Amniotic epithelial cell (primary cell): ENCODE data around the gene GFPT1.

ENCODE experiments used
- DNase-seq: peaks from one replicate; pipeline ENCODE4 v3.0.0-alpha.2; 2010; ENCODE audit warnings: low read depth

Gene GFPT1

GRCh38 chr2:69316550-69316949 lies 70.5 kb downstream of the GFPT1 start:
- DNase-seq = no peak

- DNase-seq = no peak
These were observed 71.8 kb downstream of the GFPT1 start for GRCh38 chr2:69315160-69315761.

DNA sequence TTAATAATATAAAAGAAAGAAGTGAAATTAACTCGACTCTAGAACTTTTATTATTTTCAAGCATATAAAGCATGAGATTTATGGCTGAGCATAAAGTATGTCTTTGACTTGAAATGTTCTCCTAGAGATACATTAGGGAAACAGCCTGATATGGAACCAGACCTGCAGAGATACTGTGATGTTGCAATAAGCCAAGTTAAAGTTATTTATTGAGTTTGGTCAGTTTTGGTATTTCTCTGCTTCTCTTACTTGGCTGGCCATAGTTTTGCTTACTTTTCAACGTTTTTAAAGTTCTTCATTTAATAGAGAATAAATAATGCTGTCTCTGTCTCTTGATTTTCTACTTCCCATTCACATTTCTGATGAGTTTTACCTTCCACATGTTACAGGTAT lies 76.0 kb downstream of the GFPT1 start:
- peak; percentile 86 for DNase-seq

- DNase-seq = no peak
These were observed 76.7 kb downstream of the GFPT1 start for GRCh38 chr2:69310111-69311023.

- peak; percentile 67 for DNase-seq
These were observed 77.5 kb downstream of the GFPT1 start for GRCh38 chr2:69309351-69310110.

DNA sequence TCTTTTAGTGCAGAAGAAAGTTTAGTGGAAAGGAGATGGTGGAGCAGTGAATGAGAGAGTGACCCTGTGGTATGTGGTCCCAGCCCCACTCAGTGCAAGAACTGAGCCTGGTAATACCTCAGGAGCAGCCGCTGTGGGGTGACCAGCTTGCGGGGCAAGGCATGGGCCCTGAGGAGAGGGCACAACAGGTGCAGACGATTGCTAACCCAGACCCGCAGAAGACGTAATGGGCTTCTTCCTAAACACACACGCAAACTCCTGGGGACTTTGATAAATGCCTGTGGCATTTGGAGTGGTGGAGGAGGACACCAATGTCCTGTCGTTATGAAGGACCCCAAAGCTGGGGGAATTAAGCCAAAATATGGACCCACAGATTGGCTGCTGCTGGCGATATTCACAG lies 78.7 kb downstream of the GFPT1 start:
- DNase-seq = no peak

GRCh38 chr2:69307579-69308064 lies 79.4 kb downstream of the GFPT1 start:
- DNase-seq = no peak

DNA sequence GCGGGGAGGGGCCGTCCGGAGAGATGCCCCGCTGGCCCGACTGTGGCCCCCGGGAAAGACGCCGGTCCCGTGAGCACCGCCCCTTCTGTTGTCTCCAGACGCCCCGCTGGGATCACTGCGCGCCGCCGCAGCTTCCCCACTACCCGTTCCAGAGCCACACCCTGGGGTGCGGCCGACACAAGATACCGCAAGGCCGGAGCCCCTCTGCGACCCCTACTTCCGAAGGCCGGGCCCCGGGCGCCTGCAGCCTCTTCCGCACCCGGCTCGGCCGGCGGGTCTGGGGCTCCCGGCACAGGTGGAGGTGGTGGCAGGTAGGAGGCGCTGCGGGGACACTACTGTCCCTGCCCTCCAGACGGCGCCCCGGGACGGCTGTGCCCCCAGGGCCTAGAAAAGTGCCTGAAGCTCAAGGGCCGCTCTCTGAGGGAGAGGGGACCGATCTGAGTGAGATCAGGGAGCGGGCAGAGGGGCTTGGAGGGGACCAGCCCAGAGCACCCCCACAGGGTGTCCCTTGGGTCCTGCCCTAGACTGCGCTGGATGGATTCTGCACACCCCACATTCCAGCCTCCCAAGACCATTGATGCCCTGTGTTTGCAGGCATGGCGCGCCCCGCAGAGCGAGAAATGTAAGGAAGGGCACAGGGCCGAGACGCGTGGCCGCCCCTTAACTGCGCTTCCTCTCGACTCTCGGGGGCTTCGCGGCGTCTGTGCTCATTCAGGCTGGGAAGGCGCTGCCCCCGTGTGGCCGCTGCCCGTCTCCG lies 80.0 kb downstream of the GFPT1 start:
- DNase-seq = peak; percentile 75

- no peak for DNase-seq
These were observed 80.6 kb downstream of the GFPT1 start for GRCh38 chr2:69306393-69306821.

DNA sequence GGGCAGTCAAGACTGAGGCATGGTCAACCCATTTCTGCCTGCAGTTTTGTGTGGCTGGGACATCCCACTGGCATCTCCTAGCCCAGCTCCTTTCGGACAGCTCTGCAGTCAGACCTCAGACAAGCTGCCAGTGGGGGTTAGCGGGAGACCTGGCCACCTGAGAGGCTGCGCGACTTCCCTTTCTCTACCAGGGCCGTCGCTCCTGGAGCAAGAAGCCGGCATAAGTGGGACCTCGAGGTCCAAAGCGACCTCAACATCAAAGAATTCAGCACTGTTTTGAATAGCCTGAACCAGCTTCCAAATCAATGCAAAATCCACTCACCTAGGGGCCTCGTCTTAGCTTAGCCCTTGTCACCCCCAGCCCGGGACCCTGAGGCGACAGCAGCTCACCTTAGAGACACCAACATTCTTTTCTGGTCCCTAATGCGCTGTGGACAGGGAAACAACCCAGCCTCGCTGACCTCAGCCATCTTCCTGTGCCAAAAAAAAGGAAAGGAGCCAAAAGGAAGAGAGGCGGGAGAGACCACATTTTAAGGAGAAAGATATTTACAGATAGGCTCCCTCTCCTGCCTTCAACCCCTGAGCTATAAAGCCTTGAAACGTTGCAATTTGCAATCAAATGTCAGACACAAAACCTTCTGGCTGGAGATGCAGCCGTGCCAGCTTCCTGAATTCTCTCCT lies 81.2 kb downstream of the GFPT1 start:
- no peak for DNase-seq

- DNase-seq = no peak
These were observed 81.9 kb downstream of the GFPT1 start for GRCh38 chr2:69305166-69305565.

DNA sequence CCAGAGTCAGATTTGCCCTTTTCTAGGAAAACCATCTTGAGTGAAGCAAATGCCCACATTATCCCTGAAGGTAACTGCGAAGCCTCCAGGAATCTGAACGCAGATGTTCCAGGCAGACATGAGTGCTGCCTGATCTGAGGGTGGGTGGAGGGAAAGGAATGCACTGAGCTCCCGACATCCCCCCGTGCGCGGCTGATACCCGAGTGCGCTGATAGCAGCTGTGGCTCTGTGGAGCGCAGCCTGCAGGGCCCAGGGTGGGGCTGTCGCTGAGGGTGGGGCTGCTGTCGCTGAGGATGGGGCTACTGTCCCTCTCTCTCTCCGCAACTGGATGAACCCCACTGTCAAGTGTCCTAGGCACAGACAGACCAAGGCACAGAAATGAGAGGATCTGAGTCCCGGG lies 82.4 kb downstream of the GFPT1 start:
- no peak for DNase-seq

DNA sequence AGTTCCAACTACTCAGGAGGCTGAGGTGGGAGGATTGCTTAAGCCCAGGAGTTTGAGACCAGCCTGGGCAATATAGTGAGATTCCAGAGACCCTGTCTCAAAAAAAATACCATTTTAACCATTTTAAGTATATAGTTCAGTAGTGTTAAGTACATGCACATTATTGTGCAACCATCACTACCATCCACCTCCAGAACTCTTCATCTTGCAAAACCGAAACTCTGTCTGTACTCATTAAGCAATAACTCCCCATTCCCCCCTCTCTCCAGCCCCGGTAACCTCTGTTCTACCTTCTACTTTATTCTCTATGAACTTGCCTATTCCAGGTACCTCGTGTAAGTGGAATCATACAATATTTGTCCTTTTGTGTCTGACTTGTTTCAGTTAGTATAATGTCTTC lies 86.4 kb downstream of the GFPT1 start:
- DNase-seq = peak; percentile 85

- no peak for DNase-seq
These were observed 87.1 kb downstream of the GFPT1 start for GRCh38 chr2:69299772-69300516.

GRCh38 chr2:69298862-69299261 lies 88.2 kb downstream of the GFPT1 start:
- DNase-seq = peak; percentile 74

DNA sequence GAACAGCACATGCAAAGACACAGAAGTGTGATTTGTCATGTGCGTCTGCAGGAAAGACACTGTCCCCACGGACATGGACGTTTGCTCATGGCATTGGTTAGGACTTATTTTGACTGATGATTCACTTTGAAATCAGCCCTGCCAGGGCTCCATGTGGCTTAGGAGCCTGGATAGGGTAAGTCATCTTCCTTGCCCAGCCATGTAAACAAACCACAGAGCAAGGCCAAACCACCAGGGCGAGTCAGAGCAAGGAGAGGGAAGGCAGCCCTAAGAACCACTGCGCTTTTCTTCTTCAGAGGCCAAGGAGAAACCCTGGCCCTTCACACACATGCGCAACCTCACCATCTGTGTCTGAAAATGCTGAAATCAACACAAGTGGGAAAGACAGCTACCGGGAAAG lies 88.8 kb downstream of the GFPT1 start:
- peak; percentile 97 for DNase-seq

- no peak for DNase-seq
These were observed 89.8 kb downstream of the GFPT1 start for GRCh38 chr2:69297216-69297615.

- no peak for DNase-seq
These were observed 90.6 kb downstream of the GFPT1 start for GRCh38 chr2:69296421-69296820.

GRCh38 chr2:69292256-69292655 lies 94.8 kb downstream of the GFPT1 start:
- DNase-seq = no peak

- DNase-seq = no peak
These were observed 95.3 kb downstream of the GFPT1 start for GRCh38 chr2:69291721-69292120.
